AG20443 (cell line): ENCODE results near the gene SPTAN1.

Source experiments
- DNase-seq: peaks from one replicate; pipeline ENCODE4 v3.0.0; 2012; ENCODE audit warnings: low spot score, mixed read lengths

The SPTAN1 gene

GRCh38 chr9:128669786-128670185 lies 117.4 kb downstream of the SPTAN1 start:
- DNase-seq = no peak

GRCh38 chr9:128675382-128675781 lies 123.0 kb downstream of the SPTAN1 start:
- no peak for DNase-seq

DNA sequence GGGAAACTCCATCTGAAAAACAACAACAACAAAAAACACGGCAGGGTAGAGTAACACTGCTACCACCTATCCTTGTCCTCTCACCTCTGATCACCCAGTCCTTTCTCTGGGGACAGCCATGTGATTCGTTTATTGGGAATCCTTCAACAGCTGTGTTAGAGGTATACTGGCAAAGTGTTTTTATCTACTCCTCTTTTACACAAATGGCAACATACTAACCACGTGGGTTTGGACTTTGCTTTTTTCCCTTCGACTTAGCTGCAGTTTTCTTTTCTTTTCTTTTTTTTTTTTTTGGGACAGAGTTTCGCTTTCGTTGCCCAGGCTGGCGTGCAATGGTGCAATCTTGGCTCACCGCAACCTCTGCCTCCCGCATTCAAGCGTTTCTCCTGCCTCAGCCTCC lies 125.4 kb downstream of the SPTAN1 start:
- DNase-seq = no peak
